GM10847 (cell line): ENCODE data around the gene TBC1D22A.

Experiments used
- POLR2A ChIP-seq: IDR thresholded peaks from 2 replicates; pipeline ENCODE4 v1.6.1; 2011; ENCODE audit not compliant: insufficient read length; ENCODE audit errors: extremely low read depth

The TBC1D22A gene

GRCh38 chr22:46775850-46776826 is 13.7 kb downstream of the TBC1D22A start:
- no peak for TF ChIP-seq POLR2A

DNA sequence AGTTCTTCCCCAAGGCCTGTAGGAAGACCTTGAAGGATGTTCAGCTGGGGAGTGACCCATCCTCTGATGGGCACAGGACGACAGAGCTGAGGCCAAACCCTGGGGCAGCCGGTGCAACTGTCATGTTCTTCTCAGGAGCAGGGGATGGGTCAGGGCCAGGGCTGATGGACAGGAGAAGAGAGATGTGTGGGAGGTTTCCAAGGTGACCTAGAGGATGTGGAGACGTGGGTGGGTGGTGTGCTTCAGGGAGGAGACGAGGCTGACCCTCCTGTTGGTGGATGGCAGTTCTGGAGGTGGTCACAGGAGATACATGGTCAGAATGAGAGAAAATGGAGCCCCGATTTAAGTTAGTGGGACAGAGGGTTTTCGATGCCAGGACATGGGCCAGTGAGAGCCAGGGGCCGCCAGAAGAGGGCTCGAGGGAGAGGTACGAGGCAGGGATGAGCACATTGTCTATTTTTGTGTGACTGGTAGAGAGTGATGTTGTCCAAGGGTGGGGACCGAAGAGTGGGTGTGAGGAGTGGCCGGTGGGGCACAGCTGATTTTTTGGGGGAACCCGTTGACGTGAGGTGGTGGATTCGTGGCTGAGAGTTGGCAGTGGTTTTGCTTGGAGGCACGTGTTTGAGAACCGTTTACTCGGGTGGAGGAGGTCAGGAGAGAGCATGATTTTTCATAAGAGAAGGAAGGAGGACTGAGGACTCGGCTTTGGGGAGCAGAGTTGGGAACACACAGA is 14.6 kb downstream of the TBC1D22A start:
- no peak for TF ChIP-seq POLR2A

DNA sequence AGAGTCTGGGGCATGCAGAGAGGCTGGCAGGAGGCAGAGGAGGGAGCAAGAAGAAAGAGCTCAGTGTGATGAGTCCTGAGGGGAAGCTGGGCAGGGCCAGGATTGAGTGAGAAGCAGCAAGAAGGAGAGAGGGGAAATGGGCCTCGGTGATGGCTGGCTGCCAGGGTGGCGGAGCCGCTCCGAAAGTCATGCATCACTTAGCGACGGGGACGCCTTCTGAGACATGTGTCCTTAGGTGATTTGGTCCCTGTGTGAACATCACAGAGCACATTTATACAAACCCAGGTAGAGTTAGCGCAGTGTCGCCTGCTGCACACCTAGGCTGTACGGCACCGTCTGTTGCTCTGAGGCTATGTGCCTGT is 15.1 kb downstream of the TBC1D22A start:
- TF ChIP-seq POLR2A, result no peak

DNA sequence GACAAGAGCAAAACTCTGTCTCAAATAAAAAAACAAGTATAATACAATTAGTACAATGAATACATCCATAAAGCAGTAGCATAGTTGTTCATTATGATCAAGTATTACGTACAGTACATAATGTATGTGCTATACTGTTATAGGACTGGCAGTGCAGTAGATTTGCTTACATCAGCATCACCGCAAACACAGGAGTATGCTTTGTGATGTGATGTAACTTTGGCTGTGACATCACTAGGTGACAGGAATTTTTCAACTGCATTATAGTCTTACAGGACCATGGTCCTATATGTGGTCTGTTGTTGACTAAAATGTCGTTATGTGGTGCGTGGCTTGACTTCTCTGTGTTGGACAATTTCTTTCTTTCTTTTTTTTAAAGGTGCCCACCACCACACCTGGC is 16.6 kb downstream of the TBC1D22A start:
- no peak for TF ChIP-seq POLR2A

DNA sequence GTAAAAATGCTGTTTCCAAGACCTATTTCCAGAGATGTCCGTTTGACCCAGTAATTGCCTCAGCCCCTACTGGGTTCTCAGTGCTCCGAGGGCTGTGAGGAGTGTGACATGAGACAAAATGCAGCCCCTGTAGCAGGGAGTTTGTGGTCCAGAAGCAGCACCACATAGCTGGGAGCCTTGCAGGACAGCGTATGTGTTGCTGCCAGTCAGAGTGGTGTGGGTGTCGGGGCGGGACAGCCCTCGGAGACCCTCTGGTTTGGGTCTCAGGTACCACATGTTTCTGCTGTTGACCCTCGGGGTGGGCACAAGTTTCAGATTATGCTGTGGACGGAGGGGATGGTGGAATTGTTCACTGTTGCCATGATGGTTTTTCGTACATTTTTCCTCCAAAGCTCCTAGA is 17.2 kb downstream of the TBC1D22A start:
- no peak for TF ChIP-seq POLR2A

- TF ChIP-seq POLR2A, result no peak
These were observed 18.0 kb downstream of the TBC1D22A start for GRCh38 chr22:46780453-46780852.

- no peak for TF ChIP-seq POLR2A
These were observed 18.8 kb downstream of the TBC1D22A start for GRCh38 chr22:46781291-46781690.

GRCh38 chr22:46783721-46784120 is 21.3 kb downstream of the TBC1D22A start:
- no peak for TF ChIP-seq POLR2A

DNA sequence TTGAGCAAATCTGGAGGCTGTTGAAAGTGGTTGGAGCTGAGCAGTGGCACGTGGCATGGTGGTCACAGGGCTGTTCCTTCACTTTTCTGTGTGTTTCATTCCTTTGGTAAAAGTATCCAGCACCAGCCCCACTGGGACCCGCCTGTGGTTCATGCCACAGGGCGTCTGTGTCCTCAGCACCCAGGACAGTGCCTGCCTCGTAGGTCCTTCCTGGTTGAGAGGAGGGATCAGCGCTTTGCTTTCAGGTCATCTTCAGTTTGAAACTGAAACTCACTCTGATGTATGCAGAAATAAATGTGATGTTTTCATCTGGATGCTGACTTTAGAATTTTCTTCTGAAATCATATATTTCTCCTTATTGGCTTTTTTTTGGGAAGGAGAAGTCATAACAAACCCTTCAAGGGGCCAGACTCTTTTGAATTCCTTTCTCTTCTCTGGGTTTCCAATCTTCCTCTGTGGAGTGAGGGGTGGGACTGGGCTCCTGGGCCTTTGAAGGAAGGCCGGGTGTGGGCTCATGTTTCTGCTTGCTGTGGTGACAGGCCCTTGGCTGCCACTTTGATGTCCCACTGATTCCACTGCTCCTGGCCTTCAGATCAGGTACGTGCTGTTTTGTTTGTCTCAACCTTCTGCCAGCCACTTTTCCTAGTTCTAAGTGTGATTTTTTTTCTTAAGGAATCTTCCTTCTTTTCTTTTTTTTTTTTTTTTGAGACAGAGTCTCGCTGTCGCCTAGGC is 26.2 kb downstream of the TBC1D22A start:
- TF ChIP-seq POLR2A, result no peak

DNA sequence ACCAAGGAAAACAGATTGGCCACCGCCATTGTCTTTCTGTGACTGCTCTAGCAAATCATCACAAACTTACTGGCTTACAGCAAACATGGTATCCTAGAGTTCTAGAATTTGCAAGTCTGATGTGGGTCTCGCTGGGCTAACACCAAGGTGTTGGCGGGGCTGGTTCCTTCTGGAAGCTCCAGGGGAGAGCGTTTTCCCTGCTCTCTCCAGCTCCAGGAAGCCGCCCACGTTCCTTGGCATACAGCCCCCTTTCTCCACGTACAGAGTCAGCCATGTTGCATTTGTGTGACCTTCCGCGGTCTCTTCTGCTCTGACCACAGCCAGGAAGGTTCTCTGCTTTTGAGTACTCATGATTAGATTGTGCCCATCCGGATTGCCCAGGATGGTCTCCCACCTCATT is 27.5 kb downstream of the TBC1D22A start:
- TF ChIP-seq POLR2A, result no peak

DNA sequence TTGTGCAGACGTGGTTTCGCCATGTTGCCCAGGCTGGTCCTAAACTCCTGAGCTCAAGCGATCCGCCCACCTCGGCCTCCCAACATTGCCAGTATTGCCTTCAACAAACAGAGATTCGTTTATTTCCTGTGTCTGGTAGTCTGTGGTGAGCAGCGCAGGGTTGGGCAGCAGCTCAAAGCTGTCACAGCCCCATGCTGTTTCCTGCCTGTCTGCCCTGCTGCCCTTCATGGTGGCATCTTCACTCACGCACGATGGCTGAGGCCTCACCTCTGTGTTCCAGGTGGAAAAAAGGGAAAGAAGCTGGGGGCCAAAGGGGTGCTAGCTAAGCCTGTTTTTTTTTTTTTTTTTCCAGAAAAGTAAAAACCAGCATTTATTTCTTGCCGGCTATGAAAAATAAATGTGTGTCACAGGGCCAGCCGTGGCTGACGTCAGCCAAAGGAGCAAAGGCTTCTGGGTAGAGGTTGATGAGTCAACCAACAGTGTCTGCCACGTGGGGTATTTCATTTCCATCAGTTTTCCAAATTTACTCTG is 28.8 kb downstream of the TBC1D22A start:
- no peak for TF ChIP-seq POLR2A

- no peak for TF ChIP-seq POLR2A
These were observed 29.8 kb downstream of the TBC1D22A start for GRCh38 chr22:46792061-46792796.

DNA sequence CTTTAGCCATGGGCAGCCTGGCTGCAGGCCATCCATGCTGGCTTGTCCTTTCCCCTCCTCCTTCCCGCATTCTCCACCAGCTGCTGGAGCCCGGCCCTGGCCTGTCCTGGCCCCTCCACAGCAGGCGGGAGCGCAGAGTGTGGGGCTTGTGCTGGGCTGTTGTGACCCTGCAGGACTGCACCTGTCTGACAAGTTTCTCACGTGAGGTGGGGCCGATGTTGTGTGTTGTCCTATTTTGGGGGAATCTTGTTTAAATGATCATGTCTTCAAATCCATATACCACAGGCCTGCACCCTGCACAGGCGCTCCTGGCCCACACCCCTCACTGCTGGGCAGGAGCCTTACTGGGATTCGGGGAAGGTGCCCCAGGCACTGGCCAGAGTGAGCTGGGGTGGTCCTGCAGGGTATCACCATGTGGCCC is 30.4 kb downstream of the TBC1D22A start:
- TF ChIP-seq POLR2A, result no peak

- no peak for TF ChIP-seq POLR2A
These were observed 31.0 kb downstream of the TBC1D22A start for GRCh38 chr22:46793497-46793896.

DNA sequence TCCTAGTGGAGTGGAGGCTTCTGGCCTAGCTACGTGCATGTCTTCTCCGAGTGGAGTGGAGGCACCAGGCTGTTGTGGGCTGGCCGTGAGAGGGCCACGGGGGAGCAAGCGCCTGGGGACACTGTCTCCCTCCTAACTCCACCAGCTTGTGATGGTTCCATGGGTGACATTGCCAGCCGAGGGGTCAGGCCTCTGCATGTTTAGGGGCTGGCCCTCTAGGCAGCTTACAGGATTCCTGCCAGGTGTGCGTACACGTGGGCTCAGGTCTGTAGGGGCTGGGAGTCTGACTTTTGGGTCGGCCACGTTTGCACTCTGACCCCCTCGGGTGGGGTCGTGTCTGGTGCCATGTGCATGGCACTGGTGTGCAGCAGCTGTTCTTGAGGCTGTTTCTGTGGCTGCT is 31.6 kb downstream of the TBC1D22A start:
- no peak for TF ChIP-seq POLR2A
